Stimulated activated CD8-positive, alpha-beta memory T cell treated with anti-CD3 and anti-CD28 coated beads, Interleukin-7, amount 100 ng/mL, for 1 hour (primary cell): ENCODE measurements around the gene ST7L.
A peak's percentile ranks its signal among the peaks of the same experiment; 100 is the strongest.
"Not testable (repeated sequence)": the region's sequence is repeated elsewhere in the genome, so short reads cannot be mapped to it uniquely, and the experiment has no call there.

Experiments used
- DNase-seq, 2 donors: peaks; one replicate each; pipeline ENCODE4 v3.0.0-alpha.2; 2020; ENCODE audit warnings: low read depth in 2 of 2

ST7L gene, protein sequence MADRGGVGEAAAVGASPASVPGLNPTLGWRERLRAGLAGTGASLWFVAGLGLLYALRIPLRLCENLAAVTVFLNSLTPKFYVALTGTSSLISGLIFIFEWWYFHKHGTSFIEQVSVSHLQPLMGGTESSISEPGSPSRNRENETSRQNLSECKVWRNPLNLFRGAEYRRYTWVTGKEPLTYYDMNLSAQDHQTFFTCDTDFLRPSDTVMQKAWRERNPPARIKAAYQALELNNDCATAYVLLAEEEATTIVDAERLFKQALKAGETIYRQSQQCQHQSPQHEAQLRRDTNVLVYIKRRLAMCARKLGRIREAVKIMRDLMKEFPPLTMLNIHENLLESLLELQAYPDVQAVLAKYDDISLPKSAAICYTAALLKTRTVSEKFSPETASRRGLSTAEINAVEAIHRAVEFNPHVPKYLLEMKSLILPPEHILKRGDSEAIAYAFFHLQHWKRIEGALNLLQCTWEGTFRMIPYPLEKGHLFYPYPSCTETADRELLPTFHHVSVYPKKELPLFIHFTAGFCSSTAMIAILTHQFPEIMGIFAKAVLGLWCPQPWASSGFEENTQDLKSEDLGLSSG

DNA sequence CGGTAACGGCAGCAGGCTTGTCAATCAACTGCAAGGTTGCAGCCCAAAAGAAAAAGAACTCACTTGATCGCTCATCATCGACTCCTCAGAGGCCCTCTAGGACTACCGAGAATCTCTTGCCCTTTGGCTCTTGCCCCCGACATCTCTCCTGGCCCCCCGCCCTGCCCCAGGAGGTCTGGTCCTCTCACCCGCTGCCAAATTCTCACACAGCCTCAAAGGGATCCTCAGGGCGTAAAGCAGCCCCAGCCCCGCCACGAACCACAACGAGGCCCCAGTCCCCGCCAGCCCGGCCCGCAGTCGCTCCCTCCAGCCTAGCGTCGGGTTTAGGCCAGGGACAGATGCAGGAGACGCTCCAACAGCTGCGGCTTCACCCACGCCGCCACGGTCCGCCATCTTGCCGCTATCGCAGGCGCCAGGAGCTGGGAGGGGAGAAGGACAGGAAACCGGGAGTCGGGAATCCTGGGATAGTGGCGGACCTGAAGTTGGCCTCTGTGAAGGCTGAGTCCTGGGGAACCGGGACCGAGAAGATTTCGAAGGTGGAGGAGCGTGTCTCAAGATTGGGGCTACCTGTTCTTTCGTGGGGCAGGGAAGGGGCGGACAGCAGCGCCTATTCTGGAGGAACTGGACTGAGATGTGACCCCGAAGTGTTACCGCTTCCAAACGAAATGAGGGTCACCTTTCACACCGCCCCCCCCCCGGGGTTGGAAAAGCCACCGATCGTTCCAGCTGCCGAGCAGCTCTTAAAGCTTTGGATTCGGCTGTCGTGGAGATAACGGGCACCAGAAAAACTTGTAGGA, at the start of gene ST7L:
TSS of gene ST7L (minus strand) at position 421 of the 797 bp plus-strand sequence. CDS start at position 393, 28 bp downstream.
- DNase-seq: peak; percentile 29 to 31

DNA sequence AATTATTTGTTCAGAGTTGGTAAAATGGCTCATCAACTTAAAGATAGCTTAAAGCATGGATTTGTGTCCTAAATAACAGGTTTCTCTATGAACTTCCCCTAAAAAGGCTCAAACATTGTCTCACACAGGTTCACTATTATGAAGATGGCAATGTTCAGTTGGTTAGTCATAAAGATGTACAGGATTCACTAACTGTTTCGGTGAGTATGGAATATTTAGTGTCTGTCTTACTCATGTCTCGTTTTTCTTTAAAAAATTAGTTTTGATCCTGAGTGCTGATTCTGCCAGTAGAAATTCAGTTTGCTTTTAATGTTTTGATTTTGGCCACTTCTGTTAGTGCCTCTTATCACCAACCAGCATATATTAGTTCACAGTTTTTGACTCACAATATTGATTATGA, 48.0 kb upstream of the ST7L start:
- no peak for DNase-seq

DNA sequence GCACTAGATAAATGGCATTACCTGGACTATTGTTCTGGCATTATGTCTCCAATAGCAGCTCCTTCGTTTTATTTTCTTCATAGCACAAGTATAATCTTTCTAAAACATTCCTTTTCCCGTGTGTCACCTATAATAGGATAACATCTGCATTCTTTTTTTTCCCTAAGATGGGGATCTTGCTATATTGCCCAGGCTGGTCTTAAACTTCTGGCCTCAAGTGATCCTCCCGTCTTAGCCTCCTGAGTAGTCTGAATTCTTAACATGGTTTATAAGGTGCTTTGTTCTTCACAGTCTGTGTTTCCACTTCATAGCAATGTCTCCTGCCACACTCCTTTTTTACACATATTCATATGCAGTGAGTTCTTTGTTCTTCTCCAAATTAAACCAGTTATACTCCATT, 46.9 kb upstream of the ST7L start:
- no peak for DNase-seq

DNA sequence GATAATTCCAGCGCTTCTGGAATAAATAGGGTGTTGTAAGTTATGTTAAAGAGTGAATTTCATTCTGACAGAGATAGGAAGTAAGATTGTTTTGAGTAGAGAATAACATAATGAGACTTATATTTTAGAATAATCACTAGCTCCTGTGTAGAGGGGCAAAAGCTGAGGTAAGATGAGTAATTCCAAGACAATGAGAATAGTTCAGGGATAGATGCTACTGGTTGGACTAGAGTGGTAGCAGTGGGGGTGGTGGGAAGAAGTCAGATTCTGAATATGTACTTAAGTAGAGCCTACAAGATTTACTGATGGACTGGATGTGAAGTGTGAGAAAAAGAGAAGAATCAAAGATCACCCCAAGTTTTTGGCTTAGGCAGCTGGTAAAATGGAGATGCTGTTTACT, 32.3 kb upstream of the ST7L start:
- no peak for DNase-seq

DNA sequence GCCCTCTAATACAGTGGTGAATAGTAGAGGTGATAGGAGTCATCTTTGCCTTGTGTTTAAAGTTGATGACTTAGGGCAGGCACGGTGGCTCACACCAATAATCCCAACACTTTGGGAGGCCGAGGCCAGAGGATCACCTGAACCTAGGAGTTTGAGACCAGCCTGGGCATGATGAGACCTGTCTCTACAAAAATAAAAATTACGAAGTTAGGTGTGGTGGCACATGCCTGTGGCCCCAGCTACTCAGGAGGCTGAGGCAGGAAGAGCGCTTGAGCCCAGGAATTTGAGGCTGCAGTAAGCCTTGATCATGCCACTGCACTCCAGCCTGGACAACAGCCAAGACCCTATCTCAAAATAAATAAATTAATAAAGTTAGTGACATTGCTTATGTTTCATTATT, 27.3 kb upstream of the ST7L start:
- no peak for DNase-seq

DNA sequence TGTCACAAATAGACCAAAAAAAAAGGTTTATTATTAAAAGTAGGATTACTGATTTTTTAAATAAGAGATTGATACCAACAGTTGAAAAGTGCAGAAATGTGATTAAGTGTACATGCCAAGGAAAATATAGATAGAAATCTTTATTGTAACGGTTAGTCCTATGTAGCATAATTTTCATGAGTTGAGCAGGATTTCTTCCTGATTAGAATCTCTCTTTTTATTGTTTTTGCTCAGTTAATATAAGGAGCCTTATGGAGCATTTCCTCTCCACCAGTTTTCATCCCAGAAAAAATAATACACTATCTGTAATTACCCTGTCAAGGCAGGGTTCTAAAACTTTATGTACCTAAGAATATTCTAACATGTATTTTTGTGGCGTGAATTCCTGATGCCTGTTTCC, 24.1 kb upstream of the ST7L start:
- no peak for DNase-seq

DNA sequence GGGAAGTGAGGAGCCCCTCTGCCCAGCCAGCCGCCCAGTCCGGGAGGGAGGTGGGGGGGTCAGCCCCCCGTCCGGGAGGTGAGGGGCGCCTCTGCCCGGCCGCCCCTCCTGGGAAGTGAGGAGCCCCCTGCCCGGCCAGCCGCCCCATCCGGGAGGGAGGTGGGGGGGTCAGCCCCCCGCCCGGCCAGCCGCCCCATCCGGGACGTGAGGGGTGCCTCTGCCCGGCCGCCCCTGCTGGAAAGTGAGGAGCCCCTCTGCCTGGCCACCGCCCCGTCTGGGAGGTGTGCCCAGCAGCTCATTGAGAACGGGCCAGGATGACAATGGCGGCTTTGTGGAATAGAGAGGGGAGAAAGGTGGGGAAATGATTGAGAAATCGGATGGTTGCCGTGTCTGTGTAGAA, 21.5 kb upstream of the ST7L start:
- DNase-seq: not testable (repeated sequence)

DNA sequence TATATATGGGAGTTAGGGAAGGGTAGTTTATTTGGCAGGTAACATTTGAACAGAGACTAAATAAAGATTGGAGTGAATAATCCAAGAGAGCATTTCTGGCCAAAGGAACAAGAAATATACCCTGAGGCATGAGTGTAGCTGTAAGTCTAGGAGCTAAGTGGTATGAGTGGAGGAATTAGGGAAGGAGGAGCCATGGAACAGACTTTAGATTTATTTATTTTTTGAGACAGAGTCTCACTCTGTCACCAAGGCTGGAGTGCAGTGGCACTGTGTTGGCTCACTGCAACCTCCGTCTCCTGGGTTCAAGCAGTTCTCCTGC, 19.1 kb upstream of the ST7L start:
- no peak for DNase-seq

DNA sequence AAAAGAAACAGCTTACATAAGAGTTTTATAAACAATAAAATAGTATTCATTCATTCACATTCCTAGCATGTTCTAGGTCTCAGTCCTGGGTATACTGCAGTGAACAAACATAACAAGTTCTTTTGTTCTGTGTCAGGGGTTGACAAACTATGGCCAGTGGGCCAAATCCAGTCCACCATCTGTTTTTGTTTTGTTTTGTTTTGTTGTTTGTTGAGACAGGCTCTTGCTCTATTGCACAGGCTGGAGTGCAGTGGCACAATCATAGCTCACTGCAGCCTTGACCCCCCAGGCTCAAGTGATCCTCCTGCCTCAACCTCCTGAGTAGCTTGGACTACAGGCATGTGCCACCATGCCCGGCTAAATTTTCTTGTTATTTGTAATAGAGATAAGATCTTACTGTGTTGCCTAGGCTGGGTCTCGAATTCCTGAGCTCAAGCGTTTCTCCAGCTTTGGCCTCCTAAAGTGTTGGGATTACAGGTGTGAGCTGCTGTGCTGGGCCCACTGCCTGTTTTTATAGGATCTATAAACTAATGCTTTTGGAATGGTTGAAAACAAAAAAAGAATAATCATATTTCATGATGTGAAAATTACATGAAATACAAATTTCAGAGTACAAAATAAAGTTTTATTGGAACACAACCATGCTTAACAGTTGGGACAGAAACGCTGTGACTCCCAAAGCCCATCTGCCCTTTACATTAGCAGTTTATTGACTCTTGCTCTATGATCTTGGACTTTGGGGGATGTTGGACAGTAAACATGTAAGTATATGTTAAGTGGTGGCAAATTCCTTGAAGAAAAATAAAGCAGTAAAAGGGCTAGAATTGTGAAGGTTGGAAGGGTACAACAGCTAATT, 18.5 kb upstream of the ST7L start:
- no peak for DNase-seq

DNA sequence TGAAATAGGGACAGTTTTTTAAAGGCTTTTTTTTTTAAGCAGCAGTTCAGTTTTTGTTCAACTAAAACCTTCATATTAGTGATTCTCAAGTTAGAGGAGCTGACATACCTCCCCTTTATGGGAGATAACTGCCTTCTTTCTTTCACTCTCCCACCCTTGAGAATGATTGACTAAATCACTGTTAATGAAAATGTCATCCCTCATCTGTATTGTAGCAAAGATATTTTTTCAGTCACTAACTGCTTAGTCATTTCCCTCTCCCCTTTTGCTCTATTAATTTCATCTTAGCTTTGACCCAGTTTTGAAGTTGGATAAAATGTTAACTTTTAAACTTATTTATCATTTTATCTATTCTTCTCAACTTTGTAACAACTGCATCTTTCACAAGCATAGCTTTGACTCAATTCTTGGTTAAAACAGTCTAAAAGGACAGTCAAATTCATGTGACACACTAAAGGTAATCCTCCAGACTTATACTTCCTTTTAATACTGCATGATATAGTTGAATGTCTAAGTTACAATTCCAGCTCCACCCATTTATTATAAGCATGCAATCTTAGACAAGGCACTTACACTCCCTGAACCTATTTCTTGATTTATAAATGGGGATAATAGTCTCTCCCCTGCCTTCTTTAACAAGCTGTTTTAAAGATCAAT, 17.8 kb upstream of the ST7L start:
- no peak for DNase-seq

DNA sequence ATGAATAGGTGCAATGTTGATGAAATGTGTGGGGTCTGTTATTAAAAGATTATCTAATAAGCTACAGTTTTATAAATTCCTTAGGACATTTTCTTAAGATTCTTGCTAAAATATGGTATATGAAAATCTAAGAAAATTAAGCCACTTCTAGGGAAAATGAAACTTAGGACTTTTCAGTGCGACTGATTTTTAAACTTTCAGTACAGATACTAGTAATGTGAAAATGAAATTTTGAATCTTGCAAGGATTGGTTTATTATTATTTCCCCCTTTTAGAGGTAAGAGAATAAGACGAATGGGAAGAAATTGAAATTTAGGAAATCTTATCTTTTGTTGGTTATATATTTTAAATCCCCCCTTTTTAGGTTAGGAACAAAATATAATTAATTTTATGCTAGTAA, 17.1 kb upstream of the ST7L start:
- no peak for DNase-seq

DNA sequence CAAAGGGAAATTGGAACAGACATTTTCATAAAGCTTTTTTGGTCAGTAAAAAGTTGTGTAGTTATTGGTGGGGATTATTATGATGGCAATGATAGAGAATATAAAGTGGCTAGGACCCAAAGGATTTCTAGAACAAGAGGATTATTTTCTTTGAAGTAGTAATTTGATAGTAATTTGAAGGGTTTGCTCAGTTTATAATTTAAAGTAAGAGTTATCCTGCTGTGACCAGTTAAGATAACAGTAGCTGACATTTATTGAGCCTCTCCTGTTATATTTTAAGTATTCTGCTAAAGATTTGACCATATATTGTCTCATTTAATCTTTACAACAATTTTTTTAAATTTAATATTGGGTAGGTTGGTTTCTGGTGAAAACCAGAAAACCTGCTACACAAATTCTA, 15.4 kb upstream of the ST7L start:
- no peak for DNase-seq

DNA sequence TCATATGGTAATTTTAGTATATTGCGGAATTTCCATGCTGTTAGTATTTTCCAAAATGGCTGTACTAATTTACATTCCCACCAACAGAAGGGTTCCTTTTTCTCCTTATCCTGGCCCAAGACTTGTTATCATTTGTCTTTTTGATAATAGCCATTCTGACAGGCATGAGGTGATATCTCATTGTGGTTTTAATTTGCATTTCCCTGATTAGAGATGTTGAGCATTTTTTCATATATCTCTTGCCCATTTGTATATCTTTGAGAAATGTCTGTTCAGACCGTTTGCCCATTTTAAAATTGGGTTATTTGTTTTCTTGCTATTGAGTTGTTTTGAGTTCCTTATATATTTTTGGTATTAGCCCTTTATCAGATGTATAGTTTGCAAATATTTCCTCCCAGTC, 14.7 kb upstream of the ST7L start:
- DNase-seq: no peak

DNA sequence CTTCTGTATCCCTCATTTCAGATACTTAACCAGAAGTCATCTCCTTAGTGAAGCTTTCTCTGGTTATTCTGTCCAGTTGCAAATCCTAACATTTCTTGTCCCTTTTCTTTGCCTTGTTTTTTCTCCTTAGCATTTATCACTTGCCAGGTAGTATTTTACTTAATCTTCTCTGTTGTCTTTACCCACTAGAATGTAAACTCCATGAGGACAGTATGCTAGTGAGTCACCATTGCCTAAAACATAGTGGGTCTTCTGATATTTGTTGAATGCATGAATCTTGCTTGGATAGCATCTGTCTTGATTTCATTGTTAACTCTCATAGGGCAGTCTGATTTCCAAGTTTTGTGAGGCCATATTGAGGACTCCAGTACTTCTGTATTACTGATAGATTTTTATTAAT, 10.3 kb upstream of the ST7L start:
- DNase-seq: no peak

DNA sequence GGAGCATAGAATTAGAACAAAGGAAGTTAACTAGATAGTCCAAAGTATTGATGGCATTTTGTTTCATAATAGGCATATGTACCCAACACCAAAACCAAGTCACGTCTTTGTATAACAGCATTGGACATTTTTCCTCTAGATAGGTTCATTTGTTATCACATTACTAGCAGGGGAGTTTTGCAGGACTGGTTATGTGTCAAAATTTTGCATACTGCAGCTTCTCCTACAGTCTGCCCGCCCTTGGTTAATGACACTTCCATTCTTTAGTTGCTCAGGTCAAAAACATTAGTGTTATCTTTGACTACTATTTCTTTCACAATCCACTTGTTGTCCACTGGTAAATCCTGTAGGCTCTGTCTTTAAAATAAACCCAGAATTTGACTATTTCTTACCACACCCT, 9.6 kb upstream of the ST7L start:
- DNase-seq: no peak

DNA sequence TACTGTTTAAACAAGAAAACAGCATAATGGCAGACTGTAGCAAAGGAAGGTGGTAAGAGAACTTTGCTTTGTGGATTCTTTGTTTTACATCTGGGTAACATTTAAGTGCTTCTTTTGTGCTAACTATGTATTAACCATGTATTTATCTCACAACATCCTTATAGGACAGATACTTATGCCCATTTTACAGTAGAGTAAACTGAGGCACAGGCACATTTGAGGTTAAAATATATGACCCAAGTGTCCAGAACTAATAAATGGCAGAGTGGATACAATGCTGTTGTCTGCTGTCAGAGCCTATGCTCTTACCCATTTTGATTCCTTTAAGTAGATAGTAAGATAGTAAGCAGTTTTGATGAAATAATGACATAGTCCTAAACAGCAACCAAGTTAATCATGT, 7.9 kb upstream of the ST7L start:
- no peak for DNase-seq

DNA sequence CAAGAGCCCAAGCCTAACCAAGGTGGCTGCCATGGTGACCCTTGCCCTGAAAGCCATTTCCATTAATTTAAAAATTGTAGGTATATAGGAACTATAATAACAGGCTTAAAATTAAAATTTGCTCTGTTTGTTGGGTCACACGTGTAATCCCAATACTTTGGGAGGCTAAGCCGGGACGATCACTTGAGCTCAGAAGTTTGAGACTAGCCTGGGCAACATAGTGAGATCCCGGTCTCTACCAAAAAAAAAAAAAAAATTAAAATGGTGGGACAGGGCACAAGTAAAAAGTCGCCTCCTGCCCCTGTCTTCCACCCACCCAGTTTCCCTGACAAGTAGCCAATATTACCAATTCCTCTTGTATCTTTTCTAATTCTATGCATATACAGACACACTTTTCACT, 7.3 kb upstream of the ST7L start:
- no peak for DNase-seq

DNA sequence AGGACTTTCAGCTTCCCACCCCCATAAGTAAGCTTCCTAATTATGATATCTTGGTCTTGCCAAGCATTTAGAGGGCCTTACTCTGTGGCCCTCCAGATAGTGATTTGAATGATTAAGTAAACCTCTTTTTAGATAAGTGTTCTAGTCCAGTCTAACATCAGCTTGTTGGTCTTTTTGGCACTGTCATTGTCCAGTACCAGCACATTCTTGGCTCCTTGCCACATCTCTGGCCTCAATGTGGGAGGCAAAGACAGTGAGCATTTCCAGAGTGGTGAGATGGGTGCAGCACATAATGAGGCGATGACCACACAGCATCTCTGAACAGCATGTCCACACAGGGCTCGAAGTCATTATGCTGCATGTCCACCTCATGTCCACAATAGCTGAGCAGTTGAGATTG, 6.8 kb upstream of the ST7L start:
- DNase-seq: no peak

DNA sequence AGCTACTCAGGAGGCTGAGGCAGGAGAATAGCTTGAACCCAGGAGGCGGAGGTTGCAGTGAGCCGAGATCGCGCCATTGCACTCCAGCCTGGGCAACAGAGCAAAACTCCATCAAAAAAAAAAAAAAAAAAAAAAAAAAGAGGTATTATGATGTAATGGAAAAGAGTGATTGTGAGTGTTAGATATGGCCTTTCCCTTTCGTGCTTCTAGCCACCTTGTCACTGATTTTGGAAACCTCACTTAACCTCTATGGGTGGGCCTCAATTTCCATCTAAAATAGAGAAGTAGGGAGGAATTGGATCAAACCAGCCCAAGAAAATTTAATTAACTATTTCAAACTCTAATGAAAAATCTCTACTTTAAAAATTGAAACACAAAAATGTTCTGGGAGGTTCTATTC, 5.6 kb upstream of the ST7L start:
- DNase-seq: not testable (repeated sequence)

DNA sequence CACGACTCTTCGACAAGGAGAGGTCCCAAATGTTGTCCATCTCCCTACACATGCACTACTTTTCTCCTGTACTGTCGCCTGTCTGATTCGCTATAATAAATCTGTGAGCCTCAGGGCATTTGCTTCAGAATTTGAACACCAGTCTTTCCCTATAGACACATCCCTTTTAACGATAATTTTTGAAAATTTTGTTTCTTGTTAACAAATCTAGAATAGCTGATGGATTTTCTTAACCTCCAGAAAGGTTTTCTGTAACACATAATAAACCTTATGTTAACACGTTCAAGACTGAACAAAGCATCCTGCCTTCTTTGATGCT, 1.4 kb upstream of the ST7L start:
- DNase-seq: no peak

DNA sequence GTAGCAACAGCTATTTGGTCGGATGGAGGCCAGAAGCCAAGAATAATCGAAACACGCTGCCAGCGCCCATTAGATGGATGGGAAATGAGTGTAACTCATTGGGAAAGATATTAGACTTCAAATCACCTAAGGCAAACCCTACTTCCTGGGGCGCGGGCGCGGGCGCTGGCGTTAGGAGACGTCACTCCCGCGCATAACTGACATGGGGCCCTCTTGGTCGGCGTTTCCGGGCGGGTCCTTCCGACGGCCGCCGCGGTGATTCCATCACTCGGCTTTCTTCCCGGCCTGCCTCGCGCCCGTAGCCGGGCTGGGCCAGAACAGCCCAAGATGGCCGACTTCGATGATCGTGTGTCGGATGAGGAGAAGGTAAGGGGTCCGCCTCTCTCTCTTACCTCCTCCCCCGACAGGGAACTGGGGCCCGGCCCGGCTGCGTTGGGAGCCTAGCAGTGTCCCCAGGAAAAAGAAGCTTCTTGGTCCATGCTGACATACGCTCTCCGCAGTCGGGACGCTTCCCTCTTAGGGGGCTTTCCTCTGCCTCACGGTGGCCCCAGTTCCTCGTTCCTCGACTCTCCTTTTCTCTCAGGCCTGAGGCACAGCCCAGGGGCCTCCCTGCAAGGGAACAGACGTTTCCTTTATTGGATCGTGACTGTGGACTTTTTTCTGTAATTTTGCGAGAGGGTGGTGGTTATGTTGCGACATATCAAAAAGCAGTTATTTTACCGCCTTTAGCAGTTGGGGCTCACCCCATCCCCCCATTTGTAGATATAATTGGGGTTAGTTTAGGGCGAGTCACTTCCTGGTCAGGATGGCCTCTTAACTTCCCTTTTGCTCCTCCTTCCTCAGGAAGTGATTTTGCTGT, 806 bp upstream of the ST7L start, which contains the start of gene CAPZA1:
TSS of gene CAPZA1 (plus strand) at position 315 of the 859 bp plus-strand sequence. CDS start at position 328, 13 bp downstream.
- DNase-seq: peak; percentile 80 to 83
